ENCODE data around the gene FGGY. TPM values are rescaled to one million over a fixed set of nuclear protein-coding genes. Genes with fewer than 3 reads are reported as not detected.
"Not testable (repeated sequence)": the region's sequence is repeated elsewhere in the genome, so short reads cannot be mapped to it uniquely, and the experiment has no call there.

FGGY gene
- total RNA-seq, 1 donor = 24.6 TPM

- no peaks in the 10 kb centered on the region for H3K79me2 ChIP-seq (ENCODE audit: insufficient read depth, low read length)
- H4K20me1 ChIP-seq (ENCODE audit: insufficient read depth, low read length) = no peaks in the 10 kb centered on the region
- H3K9me3 ChIP-seq (ENCODE audit: low read depth, low read length) = peaks cover 2% of the 10 kb centered on the region
- H3K4me1 ChIP-seq (ENCODE audit: insufficient read depth, low read length) = peaks cover 3% of the 10 kb centered on the region
- no peak overlapping the region for H2AFZ ChIP-seq (ENCODE audit: low read length)
- no peak overlapping the region for H3K4me2 ChIP-seq (ENCODE audit: insufficient read depth, low read length)
- H3K27me3 ChIP-seq (ENCODE audit: insufficient read depth, low read length) = no peaks in the 10 kb centered on the region
- no peak overlapping the region for H3K4me3 ChIP-seq (ENCODE audit: insufficient read depth, low read length)
- TF ChIP-seq CTCF (IDR thresholded peaks at IDR 0.05; ENCODE audit: extremely low read depth, low read depth, low read length) = no peak
- DNase-seq (ENCODE audit: insufficient read length, low spot score, missing footprints) = no peak
- no peak overlapping the region for H3K27ac ChIP-seq (ENCODE audit: low read depth, low read length)
- no peaks in the 10 kb centered on the region for H3K36me3 ChIP-seq (ENCODE audit: insufficient read depth, low read length)
Observed at GRCh38 chr1:59577774-59578173, 280.9 kb downstream of the FGGY start.

- Histone ChIP-seq H3K4me3 (ENCODE audit: insufficient read depth, low read length) (no peak overlapping the region), H2AFZ (ENCODE audit: low read length) (no peak overlapping the region), H3K27ac (ENCODE audit: low read depth, low read length) (no peak overlapping the region), H3K9me3 (ENCODE audit: low read depth, low read length) (no peaks in the 10 kb centered on the region), H3K4me1 (ENCODE audit: insufficient read depth, low read length) (peaks cover 3% of the 10 kb centered on the region), H3K27me3 (ENCODE audit: insufficient read depth, low read length) (no peaks in the 10 kb centered on the region), H3K36me3 (ENCODE audit: insufficient read depth, low read length) (no peaks in the 10 kb centered on the region), H4K20me1 (ENCODE audit: insufficient read depth, low read length) (no peaks in the 10 kb centered on the region), H3K4me2 (ENCODE audit: insufficient read depth, low read length) (no peak overlapping the region), H3K79me2 (ENCODE audit: insufficient read depth, low read length) (no peaks in the 10 kb centered on the region)
- DNase-seq (ENCODE audit: insufficient read length, low spot score, missing footprints) = no peak
- TF ChIP-seq CTCF (IDR thresholded peaks at IDR 0.05; ENCODE audit: extremely low read depth, low read depth, low read length) = no peak
Observed at GRCh38 chr1:59579222-59579621, 282.3 kb downstream of the FGGY start.

- Histone ChIP-seq H4K20me1 (ENCODE audit: insufficient read depth, low read length) (no peaks in the 10 kb centered on the region), H3K79me2 (ENCODE audit: insufficient read depth, low read length) (no peaks in the 10 kb centered on the region), H2AFZ (ENCODE audit: low read length) (no peak overlapping the region), H3K4me3 (ENCODE audit: insufficient read depth, low read length) (no peak overlapping the region), H3K4me2 (ENCODE audit: insufficient read depth, low read length) (no peak overlapping the region), H3K36me3 (ENCODE audit: insufficient read depth, low read length) (no peaks in the 10 kb centered on the region), H3K4me1 (ENCODE audit: insufficient read depth, low read length) (no peaks in the 10 kb centered on the region), H3K27me3 (ENCODE audit: insufficient read depth, low read length) (no peaks in the 10 kb centered on the region), H3K9me3 (ENCODE audit: low read depth, low read length) (no peaks in the 10 kb centered on the region), H3K27ac (ENCODE audit: low read depth, low read length) (no peak overlapping the region)
- no peak for DNase-seq (ENCODE audit: insufficient read length, low spot score, missing footprints)
- TF ChIP-seq CTCF (IDR thresholded peaks at IDR 0.05; ENCODE audit: extremely low read depth, low read depth, low read length) = no peak
Observed at GRCh38 chr1:59580257-59580656, 283.4 kb downstream of the FGGY start.

- not testable (repeated sequence) for H3K36me3 ChIP-seq (ENCODE audit: insufficient read depth, low read length); H3K27ac ChIP-seq (ENCODE audit: low read depth, low read length); H4K20me1 ChIP-seq (ENCODE audit: insufficient read depth, low read length); H3K9me3 ChIP-seq (ENCODE audit: low read depth, low read length); H2AFZ ChIP-seq (ENCODE audit: low read length); H3K4me3 ChIP-seq (ENCODE audit: insufficient read depth, low read length); H3K79me2 ChIP-seq (ENCODE audit: insufficient read depth, low read length); H3K4me2 ChIP-seq (ENCODE audit: insufficient read depth, low read length); H3K27me3 ChIP-seq (ENCODE audit: insufficient read depth, low read length); DNase-seq (ENCODE audit: insufficient read length, low spot score, missing footprints)
- H3K4me1 ChIP-seq (ENCODE audit: insufficient read depth, low read length) = peaks cover 12% of the 10 kb centered on the region
Observed at GRCh38 chr1:59592410-59592809, 295.5 kb downstream of the FGGY start.

Data from osteoblast (primary cell).